Breast epithelium (tissue), 3 donors: ENCODE measurements around the gene NR3C2.

Experiments
- POLR2A ChIP-seq: fragments of 450-650 bp; IDR thresholded peaks from one replicate; pipeline ENCODE4 v1.6.1; 2016; ENCODE audit warnings: antibody characterized with exemption, mild to moderate bottlenecking, moderate library complexity
- POLR2AphosphoS5 ChIP-seq, 3 donors: sonication (generic); formaldehyde crosslinking; IDR thresholded peaks; one replicate each; pipeline ENCODE4 v1.6.1; 2017; ENCODE audit warnings: antibody characterized with exemption in 3 of 3
- TF ChIP-seq, protein P1 (sequence below), 3 donors: fragments of 450-650 bp; IDR thresholded peaks; one replicate each; pipeline ENCODE4 v1.5.1; 2016 to 2017; ENCODE audit warnings: antibody characterized with exemption in 3 of 3, mild to moderate bottlenecking in 3 of 3, moderate library complexity in 3 of 3

GRCh38 chr4:148355442-148356123 is 86.6 kb downstream of the NR3C2 start:
- TF ChIP-seq, protein P1, sequence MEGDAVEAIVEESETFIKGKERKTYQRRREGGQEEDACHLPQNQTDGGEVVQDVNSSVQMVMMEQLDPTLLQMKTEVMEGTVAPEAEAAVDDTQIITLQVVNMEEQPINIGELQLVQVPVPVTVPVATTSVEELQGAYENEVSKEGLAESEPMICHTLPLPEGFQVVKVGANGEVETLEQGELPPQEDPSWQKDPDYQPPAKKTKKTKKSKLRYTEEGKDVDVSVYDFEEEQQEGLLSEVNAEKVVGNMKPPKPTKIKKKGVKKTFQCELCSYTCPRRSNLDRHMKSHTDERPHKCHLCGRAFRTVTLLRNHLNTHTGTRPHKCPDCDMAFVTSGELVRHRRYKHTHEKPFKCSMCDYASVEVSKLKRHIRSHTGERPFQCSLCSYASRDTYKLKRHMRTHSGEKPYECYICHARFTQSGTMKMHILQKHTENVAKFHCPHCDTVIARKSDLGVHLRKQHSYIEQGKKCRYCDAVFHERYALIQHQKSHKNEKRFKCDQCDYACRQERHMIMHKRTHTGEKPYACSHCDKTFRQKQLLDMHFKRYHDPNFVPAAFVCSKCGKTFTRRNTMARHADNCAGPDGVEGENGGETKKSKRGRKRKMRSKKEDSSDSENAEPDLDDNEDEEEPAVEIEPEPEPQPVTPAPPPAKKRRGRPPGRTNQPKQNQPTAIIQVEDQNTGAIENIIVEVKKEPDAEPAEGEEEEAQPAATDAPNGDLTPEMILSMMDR (IDR thresholded peaks at IDR 0.05): no peak
- no peak for TF ChIP-seq POLR2AphosphoS5 (IDR thresholded peaks at IDR 0.05)
- TF ChIP-seq POLR2A: no peak
